GM21737 (cell line): Measurements from ENCODE around the gene DESI1.
"Not testable (repeated sequence)": the region's sequence is repeated elsewhere in the genome, so short reads cannot be mapped to it uniquely, and the experiment has no call there.

Experiments used
- ATAC-seq: cut with Tn5 transposase; IDR thresholded peaks from one replicate; pipeline ENCODE4 v1.9.1; 2021; ENCODE audit warnings: mild to moderate bottlenecking, moderate library complexity; ENCODE audit not compliant: unreplicated experiment

DESI1 gene

DNA sequence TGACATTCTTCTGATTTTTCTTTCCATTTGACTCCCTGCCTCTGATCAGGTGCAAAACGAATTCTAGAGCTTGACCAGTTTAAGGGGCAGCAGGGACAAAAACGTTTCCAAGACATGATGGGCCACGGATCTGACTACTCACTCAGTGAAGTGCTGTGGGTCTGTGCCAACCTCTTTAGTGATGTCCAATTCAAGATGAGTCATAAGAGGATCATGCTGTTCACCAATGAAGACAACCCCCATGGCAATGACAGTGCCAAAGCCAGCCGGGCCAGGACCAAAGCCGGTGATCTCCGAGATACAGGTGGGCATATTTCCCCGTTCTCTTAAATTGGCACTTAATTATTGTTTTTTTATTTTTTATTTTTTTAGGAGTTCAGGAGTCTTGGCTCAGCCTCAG is 15.6 kb upstream of the DESI1 start:
- ATAC-seq = no peak

DNA sequence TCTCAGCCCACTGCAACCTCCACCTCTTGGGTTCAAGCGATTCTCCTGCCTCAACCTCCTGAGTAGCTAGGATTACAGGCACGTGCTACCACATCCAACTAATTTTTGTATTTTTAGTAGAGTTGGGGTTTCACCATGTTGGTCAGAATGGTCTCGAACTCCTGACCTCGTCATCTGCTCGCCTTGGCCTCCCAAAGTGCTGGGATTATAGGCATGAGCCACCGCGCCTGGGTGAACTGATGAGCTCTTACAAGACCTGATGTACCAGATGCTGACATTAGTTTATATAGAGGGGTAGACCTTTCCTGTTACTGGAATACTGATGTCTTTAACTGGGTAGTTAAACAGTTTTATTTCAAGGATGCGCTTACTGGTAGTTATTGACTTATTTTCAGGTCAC is 13.8 kb upstream of the DESI1 start:
- not testable (repeated sequence) for ATAC-seq

DNA sequence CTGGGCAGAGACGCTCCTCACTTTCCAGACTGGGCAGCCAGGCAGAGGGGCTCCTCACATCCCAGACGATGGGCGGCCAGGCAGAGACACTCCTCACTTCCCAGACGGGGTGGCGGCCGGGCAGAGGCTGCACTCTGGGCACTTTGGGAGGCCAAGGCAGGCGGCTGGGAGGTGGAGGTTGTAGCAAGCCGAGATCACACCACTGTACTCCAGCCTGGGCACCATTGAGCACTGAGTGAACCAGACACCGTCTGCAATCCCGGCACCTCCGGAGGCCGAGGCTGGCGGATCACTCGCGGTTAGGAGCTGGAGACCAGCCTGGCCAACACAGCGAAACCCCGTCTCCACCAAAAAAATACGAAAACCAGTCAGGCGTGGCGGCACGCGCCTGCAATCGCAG is 10.8 kb upstream of the DESI1 start:
- ATAC-seq = not testable (repeated sequence)

DNA sequence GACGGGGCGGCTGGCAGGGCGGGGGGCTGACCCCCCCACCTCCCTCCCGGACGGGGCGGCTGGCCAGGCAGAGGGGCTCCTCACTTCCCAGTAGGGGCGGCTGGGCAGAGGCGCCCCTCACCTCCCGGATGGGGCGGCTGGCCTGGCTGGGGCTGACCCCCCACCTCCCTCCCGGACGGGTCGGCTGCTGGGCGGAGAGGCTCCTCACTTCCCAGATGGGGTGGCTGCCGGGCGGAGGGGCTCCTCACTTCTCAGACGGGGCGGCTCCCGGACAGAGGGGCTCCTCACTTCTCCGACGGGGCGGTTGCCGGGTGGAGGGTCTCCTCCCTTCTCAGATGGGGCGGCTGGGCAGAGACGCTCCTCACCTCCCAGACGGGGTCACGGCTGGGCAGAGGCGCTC is 10.3 kb upstream of the DESI1 start:
- ATAC-seq = not testable (repeated sequence)

DNA sequence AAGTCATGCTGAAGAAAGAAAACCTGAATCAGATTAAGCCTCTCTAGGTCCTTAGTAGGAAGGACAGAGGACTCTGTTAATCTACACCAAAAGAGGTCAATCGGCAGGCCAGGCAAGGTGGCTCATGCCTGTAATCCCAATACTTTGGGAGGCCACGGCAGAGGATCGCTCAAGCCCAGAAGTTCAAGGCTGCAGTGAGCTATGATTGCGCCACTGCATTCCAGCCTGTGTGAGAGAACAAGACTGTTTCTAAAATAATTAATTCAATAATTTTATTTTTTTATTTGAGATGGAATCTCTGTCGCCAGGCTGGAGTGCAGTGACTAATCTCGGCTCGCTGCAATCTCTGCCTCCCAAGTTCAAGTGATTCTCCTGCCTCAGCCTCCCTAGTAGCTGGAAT is 4.7 kb upstream of the DESI1 start:
- ATAC-seq = no peak

DNA sequence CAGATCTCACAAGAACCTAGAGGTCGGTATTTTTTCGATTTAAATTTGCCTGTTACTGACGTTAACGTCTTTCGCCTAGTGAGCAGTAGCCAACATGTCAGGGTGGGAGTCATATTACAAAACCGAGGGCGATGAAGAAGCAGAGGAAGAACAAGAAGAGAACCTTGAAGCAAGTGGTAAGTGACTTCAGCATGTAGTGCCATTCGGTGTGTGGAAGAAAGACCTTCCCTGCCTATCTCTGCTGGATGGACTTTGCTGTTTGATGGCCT is 1.0 kb upstream of the DESI1 start:
- ATAC-seq = no peak

DNA sequence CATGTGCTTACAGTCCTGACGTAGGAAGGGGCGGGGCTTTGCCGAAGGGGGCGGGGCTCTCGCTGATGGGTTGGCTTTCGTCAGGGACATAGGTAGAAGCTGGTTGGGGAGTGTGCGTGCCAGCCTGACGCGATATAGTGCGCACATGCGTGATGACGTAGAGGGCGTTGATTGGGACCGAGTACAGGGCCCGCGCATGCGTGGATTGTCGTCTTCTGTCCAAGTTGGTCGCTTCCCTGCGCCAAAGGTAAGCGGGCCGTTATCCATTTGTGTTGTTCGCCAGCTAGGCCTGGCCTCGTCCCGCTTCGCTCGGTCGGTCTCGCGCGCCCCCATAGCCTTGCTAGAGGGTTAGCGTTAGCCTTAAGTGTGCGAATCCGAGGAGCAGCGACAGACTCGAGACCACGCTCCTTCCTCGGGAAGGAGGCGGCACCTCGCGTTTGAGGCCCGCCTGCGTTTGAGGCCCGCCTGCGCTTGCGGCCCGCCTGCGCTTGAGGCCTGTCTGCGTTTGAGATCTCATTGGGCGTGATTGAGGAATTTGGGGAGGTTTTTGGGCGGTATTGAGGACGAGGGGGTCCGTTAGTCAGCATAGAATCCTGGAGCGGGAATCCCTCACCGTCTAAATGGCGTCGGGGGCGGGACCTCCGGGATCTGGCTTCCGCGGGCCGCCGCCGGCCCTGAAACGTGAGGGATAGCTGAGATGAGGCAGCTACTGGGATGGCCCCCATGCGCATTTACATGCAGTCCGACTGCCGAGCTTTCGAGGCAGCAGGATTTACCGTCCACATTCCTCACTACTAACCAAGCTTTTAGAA is 462 bp upstream of the DESI1 start, which contains the start of gene XRCC6:
Gene XRCC6 (plus strand): TSS at position 197 of the 812 bp plus-strand sequence. CDS start 710 bp downstream, outside the sequence.
- ATAC-seq = peak; percentile 69

DNA sequence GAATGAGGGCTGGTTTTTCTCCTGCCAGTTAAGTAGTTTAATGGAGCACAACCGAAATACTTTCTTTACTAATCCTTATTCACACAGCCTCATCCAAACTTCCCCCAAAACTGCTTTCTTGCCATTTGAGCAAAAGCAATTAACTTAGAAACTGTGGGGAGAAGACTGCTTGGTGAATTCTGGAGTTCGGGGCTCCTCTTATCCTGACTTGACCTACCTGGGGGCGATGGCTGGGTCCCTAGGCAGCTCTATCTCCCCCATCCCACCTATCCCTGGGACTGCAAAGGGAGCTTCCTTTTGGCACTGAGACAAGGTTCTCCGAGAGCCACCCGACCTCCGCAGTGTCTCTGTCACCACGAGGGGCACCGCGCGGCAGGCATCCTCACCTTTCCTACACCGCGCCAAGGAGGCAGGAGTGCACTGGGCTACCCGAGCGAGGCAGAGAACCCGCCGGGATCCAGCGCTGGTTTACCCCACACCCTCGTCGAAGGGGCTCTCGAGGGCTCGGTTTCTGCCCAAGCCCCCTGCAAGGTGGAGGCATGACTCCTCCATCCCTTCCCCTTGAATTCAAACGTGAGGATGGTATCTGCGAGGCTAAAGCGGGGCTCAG is 759 bp downstream of the DESI1 start:
- no peak for ATAC-seq

DNA sequence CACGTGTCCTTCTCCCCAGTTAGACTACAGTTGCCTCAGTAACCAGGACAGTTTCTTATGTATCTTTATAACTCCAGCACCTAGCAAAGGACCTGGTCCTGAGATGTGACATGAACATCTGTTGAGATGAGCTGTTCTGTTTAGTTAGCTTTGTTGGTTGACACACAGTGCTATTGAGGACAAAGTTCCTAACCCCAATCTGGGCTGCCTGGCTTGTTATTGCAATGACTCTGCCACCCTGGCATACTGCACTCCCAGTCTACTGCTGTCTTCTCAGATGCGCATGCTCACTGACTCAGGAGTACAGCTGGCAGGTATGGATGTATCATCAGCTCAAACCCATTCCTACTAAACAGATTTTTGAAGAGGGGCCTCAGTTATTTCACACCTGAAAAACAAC is 7.4 kb downstream of the DESI1 start:
- no peak for ATAC-seq

DNA sequence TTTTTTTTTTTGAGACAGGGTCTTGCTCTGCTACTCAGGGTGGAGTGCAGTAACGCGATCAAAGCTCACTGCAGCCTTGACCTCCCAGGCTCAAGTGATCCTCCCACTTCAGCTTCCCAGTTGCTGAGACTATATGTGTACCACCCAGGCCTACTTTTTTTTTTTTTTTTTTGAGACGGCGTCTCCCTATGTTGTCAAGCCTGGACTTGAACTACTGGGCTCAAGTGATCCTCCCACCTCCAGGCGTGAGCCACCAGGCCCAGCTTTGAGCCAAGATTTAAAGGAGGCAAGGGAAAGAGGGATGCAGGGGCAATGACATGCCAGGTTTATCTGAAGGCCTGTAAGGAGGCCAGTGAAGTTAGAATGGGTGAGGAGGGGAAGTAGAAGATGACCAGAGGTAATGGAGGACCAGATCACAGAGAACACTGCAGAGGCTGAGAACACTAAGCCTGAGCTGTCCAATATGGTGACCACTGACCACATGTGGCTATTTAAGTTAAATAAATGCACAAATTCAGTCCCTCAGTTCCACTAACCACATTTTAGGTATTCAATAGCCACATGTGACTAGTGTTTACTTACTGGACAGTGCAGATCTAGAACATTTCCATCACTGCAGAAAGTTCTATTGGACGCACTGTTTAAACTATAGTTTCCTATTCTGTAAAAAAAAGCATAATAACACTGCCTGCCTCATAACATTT is 8.1 kb downstream of the DESI1 start:
- ATAC-seq = no peak

DNA sequence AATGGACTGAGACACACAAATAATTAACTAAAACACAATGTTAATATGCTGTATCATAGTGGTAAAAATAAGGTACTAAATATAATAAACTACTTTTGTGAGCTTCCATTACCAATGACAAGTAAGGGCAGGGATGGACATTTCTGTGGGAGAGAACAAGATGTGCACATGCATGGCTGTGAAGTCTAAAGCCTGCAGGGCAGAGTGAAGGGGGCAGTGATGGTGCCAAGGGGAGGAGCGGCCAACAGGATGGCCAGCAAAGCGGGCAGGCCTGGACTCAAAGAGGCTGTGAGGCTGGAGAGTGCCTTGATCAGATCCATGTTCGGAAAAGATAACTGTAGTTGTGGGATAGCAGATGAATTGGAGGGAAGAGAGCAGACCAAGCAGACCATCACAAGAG is 12.5 kb downstream of the DESI1 start:
- no peak for ATAC-seq

DNA sequence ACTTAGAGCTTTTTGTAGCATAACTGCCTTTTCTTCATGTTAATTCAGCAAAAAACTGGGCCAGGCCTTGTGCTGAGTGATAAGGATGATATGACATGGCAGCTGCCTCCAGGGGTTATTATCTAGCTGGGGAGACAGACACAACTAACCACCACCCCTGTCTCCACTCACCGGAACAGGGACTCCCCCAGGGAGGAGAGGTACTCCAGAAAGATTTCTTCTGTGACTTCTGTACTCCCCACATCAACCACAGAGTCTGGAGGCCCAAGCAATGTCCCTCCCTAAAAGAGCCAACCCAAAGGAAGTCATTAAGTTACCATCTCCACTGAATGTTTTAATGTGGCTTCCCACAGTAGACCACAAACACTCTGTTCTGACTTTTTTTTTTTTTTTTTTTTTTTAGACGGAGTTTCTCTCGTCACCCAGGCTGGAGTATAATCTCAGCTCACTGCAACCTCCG is 16.9 kb downstream of the DESI1 start:
- peak; percentile 73 for ATAC-seq

DNA sequence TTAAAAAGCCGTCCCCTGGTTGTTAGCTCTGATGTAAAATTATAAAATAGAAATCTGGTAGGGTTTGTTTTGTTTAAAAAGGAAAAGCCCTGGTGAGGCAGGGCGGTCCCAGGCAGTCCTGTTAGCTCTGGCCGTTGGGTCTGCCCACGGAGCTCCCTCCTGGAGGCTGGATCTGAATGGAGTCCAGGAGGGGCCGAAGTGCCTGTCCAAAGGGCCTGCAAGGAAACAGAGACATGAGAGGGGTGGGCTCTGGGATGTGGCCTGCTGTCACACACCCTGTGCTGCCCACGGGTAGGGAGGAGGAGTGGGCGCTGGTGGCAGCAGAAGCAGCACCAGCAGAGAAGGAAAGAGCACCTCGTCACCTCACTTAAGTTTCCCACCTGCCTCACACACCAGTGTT is 19.9 kb downstream of the DESI1 start:
- no peak for ATAC-seq

DNA sequence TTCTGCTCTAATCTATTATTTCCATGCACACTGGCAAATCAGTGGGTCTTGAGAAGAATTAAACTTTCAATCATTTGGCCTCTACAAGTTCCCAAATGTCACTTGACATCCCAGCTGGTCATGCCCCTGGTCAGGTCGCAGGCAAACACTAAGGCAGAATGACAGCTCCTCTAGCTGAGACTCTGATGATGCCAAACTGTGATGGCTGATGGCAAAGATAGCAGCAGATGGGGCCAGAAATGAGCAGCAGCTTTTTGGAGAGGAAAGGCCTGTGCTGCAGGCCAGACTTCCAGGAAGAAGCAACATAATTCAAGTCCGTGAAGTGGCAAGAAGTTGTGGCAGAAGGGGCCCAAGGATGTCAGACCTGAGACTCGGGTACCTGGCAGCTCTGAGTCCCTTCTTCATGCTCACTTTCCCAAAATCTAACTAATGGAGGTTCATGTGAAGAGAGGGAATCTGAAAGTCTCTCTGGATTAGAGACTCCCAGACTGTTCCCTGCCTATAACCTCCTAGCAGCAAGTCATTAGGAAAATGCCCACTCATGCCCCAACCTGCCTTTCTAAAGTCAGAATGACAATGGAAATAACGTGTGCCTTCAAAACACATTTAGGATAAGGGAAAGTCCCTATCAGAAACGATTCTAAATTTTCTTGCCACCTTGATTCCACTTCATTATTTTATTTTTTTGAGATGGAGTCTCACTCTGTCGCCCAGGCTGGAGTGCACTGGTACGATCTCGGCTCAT is 21.8 kb downstream of the DESI1 start:
- no peak for ATAC-seq

DNA sequence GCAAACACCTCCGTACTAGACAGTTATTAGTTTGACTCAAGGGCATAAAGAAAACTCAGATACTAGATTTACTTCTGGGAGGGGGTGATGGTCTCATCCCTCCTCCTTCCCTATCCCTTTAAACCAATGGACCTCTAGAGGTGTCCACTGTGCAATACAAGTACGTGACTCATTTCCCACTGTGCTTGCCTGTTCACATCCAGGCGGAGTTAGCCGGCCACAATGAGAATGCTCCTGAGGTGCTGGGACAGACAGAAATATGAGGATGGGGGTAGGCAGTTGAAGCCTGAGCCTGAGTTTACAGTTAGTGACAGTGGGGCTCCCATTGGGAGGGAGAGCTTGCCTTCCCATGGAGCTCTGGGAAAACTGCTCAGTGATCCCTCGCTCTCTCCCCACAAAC is 22.8 kb downstream of the DESI1 start:
- ATAC-seq = no peak

DNA sequence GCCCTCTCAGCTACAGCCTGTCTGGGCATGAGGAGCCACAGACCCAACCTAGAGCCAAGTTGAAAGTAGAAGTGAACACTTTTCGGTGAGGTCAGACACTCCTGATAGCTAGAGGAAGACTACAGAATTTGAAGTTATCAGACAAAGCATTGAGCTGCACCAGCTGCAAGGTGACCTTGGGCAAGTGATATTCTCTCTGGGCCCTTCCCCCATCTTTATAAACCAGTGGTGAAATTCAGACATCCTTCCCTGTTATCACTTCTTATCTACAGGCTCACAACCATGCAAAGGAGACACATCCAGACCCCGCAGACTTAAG is 23.2 kb downstream of the DESI1 start:
- no peak for ATAC-seq

DNA sequence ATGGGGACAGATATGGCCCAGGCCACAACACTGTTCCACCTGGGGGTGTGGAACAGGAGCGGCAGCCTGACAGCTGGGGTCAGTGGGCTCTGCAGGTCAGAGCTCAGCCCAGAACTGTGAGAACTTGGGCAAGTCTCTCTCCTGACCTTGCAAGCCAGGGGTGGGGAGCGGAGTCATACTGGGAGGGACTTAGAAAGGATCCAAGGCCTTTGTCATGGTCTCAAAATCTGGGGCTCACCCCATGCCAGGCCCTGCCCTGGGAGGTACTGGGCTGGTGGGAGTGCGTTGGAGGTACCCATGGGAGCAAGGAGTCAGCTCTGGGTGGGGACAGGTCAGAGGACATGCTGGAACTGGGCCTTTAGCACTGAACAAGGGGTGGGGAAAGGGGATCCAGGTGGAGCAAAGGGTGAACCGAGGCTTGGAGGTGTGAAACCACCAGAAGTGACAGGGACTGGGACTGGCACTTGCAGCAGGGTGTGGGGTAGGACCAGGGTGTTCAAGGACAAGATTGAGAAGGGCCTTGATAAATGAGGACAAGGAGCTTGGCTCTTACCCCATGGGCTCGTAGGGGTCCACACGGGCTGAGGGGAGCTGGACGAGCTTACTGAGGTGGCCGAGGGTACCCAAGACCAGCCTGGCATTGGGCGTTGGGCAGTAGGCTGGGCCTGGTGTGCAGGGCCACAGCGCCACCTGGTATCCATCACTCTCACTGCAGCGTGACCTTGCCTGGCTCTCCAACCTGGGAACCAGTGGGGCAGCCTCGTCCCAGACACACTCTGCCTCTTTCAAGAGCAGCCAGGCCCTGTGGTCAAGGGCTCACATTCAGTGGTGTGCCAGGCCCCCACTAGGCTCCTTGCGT is 23.8 kb downstream of the DESI1 start:
- no peak for ATAC-seq

DNA sequence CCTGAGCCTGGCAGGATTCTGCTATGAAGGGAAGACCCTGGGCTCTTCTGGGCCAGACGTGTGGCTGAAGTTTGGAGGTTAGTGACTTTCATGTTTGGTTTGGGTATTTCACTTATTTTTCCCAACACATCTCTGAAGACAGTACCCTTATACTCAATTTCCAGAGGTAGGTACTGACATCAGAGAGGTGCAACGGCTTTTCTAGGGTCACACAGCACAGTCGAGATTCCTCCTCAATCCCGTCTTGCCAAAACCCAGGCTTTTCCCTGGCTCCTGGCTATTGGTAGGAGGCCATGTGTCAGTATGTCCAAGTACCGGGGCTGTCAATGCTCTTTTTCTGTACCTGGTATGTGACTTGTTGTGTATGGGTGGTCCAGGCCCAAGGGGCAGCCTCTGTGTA is 25.1 kb downstream of the DESI1 start:
- no peak for ATAC-seq

DNA sequence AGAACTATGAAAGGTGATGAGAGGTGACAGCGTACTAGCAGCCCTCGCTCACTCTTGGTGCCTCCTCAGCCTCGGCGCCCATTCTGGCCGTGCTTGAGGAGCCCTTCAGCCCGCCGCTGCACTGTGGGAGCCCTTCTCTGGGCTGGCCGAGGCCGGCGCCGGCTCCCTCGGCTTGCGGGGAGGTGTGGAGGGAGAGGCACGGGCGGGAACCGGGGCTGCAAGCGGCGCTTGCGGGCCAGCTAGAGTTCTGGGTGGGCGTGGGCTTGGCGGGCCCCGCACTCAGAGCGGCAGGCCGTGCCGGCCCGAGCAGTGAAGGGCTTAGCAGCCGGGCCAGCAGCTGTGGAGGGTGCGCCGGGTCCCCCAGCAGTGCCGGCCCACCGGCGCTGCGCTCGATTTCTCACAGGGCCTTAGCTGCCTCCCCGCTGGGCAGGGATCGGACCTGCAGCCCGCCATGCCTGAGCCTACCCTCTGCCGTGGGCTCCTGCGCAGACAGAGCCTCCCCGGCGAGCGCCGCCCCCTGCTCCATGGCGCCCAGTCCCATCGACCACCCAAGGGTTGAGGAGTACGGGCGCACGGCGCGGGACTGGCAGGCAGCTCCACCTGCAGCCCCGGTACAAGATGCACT is 27.4 kb downstream of the DESI1 start:
- not testable (repeated sequence) for ATAC-seq
